ENCODE results near the gene EEF2. TPM values are rescaled to one million over a fixed set of nuclear protein-coding genes. Genes with fewer than 3 reads are reported as not detected.

EEF2 gene
- total RNA-seq, 3 donors from 2014 or later = 1,628 to 2,598 (median 1,993) TPM

DNA sequence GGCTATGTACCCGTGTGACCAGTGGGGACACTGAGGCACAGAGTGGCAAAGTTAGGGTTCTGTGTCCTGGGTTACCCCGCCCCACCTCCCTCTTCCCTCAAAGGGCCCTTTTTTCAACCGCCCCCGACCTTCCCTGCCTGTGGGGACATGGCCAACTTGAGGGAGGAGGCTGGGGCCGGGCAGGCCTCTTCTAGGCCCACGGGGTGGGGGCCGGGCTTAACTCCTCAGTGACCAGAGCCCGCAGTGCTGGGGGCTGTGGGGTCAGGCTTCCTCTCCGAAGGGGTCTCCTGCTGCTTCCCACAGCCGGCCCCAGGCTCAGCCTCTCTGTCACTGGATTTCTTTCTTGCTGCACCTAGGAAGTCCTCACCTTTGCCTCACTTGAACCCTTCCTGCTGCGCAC, 46.2 kb upstream of the EEF2 start:
- TF ChIP-seq POLR2A (IDR thresholded peaks at IDR 0.05) (no peak), POLR2AphosphoS5 (IDR thresholded peaks at IDR 0.05) (no peak)
- TF ChIP-seq, protein P1, sequence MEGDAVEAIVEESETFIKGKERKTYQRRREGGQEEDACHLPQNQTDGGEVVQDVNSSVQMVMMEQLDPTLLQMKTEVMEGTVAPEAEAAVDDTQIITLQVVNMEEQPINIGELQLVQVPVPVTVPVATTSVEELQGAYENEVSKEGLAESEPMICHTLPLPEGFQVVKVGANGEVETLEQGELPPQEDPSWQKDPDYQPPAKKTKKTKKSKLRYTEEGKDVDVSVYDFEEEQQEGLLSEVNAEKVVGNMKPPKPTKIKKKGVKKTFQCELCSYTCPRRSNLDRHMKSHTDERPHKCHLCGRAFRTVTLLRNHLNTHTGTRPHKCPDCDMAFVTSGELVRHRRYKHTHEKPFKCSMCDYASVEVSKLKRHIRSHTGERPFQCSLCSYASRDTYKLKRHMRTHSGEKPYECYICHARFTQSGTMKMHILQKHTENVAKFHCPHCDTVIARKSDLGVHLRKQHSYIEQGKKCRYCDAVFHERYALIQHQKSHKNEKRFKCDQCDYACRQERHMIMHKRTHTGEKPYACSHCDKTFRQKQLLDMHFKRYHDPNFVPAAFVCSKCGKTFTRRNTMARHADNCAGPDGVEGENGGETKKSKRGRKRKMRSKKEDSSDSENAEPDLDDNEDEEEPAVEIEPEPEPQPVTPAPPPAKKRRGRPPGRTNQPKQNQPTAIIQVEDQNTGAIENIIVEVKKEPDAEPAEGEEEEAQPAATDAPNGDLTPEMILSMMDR (IDR thresholded peaks at IDR 0.05) = no peak
- H3K4me3 ChIP-seq = no peak overlapping the region
- no peak overlapping the region for H3K27ac ChIP-seq
- intact Hi-C loops (cut with DNase I; ENCODE audit: low total_unique reads) = no loop called here
- peaks cover 12% of the 10 kb centered on the region for H3K36me3 ChIP-seq
- no peaks in the 10 kb centered on the region for H3K27me3 ChIP-seq
- H3K9me3 ChIP-seq = no peaks in the 10 kb centered on the region
- no peak for DNase-seq (ENCODE audit: low spot score in 2 of 2)
- no peaks in the 10 kb centered on the region for H3K4me1 ChIP-seq

DNA sequence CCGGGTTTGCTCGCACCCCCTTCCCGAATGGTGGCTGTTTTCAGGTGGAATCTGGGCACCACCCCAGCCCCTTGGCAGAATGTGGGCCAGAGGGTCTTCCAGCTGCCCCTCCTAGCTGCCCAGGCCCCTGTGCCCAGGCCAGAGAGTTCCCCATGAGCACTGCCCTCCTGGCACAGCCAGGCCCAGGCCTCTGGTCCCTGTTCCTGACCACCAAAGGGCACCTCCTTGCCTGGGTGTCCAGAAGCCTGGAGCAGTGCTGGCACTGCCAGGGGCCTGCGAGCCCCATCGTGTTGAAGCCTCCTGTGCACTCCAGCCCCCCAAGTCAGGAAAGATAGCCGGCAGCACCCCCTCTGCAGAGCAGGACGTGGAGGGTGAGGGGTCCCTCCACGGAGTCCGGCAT, 45.7 kb upstream of the EEF2 start:
- Histone ChIP-seq H3K4me3 (no peak overlapping the region), H3K9me3 (no peaks in the 10 kb centered on the region), H3K27me3 (no peaks in the 10 kb centered on the region), H3K36me3 (peaks cover 12% of the 10 kb centered on the region), H3K27ac (no peak overlapping the region), H3K4me1 (no peaks in the 10 kb centered on the region)
- intact Hi-C loops (cut with DNase I; ENCODE audit: low total_unique reads) = no loop called here
- no peak for DNase-seq (ENCODE audit: low spot score in 2 of 2)
- TF ChIP-seq POLR2A (IDR thresholded peaks at IDR 0.05) (no peak), POLR2AphosphoS5 (IDR thresholded peaks at IDR 0.05) (no peak)
- TF ChIP-seq, protein P1 (IDR thresholded peaks at IDR 0.05) = no peak

DNA sequence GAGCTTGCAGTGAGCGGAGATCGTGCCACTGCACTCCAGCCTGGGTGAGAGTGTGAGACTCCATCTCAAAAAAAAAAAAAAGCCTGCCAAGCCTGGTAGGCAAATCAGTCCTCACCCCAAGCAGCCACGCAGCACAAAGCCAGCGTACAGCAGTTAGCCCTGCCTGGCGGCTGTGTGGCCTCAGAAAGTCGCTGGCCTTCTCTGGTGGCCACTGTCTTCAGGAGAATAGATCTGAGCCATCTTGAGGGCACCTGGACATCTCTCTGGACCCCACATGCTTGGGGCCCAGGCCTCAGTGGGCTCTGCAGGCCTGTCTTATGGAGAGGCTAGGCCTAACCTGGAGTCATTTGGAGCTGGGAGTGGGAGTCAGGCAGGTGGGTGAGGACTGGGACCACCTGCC, 45.3 kb upstream of the EEF2 start:
- H3K36me3 ChIP-seq = peaks cover 12% of the 10 kb centered on the region
- no peaks in the 10 kb centered on the region for H3K27me3 ChIP-seq
- intact Hi-C loops (cut with DNase I; ENCODE audit: low total_unique reads) = no loop called here
- H3K27ac ChIP-seq = no peak overlapping the region
- H3K4me1 ChIP-seq = no peaks in the 10 kb centered on the region
- no peak for DNase-seq (ENCODE audit: low spot score in 2 of 2)
- no peak overlapping the region for H3K4me3 ChIP-seq
- H3K9me3 ChIP-seq = no peaks in the 10 kb centered on the region
- no peak for TF ChIP-seq POLR2AphosphoS5 (IDR thresholded peaks at IDR 0.05)
- no peak for TF ChIP-seq POLR2A (IDR thresholded peaks at IDR 0.05)

DNA sequence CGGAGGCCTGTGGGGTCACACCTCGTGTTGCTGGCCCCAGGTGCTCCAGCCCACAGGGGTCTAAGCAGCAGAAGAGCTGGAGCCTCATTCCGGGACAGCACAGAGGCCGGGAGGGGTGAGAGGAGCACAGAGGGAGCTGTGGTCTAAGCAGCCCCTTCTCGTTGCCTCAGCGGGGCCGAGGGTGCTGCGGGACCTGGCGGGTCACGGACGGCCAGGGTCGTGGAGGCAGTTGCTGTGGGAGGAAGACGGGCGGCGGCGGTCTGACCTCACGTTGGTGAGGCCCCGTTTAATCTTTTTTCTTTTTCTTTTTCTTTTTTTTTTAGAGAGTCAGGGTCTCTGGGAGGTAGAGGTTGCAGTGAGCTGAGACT, 44.0 kb upstream of the EEF2 start:
- Histone ChIP-seq H3K36me3 (peaks cover 10% of the 10 kb centered on the region), H3K4me3 (no peak overlapping the region), H3K4me1 (no peaks in the 10 kb centered on the region), H3K27me3 (no peaks in the 10 kb centered on the region), H3K27ac (no peak overlapping the region), H3K9me3 (no peaks in the 10 kb centered on the region)
- intact Hi-C loops (cut with DNase I; ENCODE audit: low total_unique reads) = no loop called here
- TF ChIP-seq POLR2AphosphoS5 (IDR thresholded peaks at IDR 0.05) (no peak), POLR2A (IDR thresholded peaks at IDR 0.05) (no peak)
- TF ChIP-seq, protein P1 (IDR thresholded peaks at IDR 0.05) = no peak
- no peak for DNase-seq (ENCODE audit: low spot score in 2 of 2)

DNA sequence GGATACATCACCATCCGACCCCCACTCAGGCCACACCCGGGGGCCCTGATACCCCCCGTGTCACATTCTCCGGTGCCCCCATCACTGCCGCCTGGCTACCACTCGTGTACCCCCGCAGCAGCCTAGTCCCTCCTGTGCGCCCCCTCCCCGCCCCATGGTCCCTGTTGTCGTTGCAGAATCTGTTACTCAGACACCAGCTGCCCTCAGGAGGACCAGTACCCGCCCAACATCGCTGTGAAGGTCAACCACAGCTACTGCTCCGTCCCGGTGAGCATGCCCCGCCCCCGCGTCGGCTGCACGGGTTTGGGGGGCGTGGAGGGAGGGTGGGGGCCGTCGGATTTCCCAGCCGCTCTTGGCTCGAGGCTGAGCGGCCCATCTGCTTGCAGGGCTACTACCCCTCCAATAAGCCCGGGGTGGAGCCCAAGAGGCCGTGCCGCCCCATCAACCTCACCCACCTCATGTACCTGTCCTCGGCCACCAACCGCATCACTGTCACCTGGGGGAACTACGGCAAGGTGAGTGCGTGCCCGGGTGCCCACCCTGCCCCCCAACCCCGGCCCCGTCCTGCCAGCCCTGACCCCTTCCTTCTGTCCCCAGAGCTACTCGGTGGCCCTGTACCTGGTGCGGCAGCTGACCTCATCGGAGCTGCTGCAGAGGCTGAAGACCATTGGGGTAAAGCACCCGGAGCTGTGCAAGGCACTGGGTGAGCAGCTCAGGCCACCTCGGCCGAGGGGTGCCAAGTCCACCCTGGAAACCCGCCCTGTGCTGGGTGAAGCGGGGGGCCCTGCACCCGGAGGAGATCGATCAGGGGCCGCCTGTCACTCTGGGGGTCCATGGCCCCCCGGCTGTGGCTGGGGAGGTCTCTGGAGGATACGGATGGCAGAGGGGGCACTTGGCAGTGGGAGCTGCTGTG, 43.3 kb upstream of the EEF2 start:
- DNase-seq (ENCODE audit: low spot score in 2 of 2) = no peak
- Histone ChIP-seq H3K36me3 (peaks cover 4% of the 10 kb centered on the region), H3K27ac (no peak overlapping the region), H3K4me3 (no peak overlapping the region), H3K4me1 (no peaks in the 10 kb centered on the region), H3K9me3 (no peaks in the 10 kb centered on the region), H3K27me3 (no peaks in the 10 kb centered on the region)
- TF ChIP-seq, protein P1 (IDR thresholded peaks at IDR 0.05) = no peak
- TF ChIP-seq POLR2A (IDR thresholded peaks at IDR 0.05) (no peak), POLR2AphosphoS5 (IDR thresholded peaks at IDR 0.05) (no peak)
- intact Hi-C loops (cut with DNase I; ENCODE audit: low total_unique reads) = no loop called here
